Medulla oblongata (tissue), 1 donor: ENCODE measurements around the gene DCAF17.
"Not testable (repeated sequence)": the region's sequence is repeated elsewhere in the genome, so short reads cannot be mapped to it uniquely, and the experiment has no call there.

ENCODE experiments used
- DNase-seq: peaks from one replicate; pipeline ENCODE4 v3.0.0-alpha.2; 2015; ENCODE audit errors: extremely low spot score

DCAF17 gene

GRCh38 chr2:171459498-171459897 is 25.5 kb downstream of the DCAF17 start:
- no peak for DNase-seq

GRCh38 chr2:171460537-171460936 is 26.5 kb downstream of the DCAF17 start:
- no peak for DNase-seq

DNA sequence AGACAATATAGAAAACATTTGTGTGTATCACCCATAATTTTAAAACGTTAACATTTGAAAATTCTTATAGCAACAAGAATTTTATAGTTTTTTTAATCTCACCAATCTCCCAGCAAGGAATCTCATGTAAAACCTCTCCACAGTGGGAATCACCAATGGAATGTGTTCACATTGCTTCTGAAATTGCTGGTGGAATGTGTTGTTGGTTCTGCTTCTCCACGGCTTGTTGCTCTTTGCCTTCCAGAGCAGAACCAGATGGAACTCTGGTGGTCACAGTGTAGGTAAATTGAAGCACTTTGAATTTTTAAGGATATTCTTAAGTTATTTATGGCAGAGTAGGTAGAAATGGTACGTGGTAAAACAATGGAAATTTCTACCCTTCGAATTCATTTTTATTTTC is 35.1 kb downstream of the DCAF17 start:
- no peak for DNase-seq

- DNase-seq, result no peak
Observed at GRCh38 chr2:171470129-171470528, 36.1 kb downstream of the DCAF17 start.

GRCh38 chr2:171475979-171476378 is 42.0 kb downstream of the DCAF17 start:
- no peak for DNase-seq

DNA sequence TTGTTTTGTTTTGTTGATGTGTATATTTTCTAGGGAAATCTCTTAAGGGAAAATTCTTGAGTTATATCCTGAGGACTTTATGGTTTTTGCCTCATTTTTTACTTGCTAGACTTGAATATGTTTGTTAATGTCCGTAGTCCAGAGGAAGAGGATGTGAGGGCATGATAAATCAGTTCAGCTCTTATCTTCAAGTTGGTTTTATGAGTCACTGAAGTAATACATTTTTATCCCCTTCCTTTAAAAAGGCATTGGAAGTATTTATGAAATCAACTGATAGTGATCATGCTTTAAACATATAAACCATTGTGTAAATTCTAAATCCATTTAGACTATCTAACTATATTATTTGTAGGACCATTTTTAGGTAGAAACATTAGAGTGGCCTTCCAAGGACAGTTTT is 44.3 kb downstream of the DCAF17 start:
- DNase-seq, result no peak

DNA sequence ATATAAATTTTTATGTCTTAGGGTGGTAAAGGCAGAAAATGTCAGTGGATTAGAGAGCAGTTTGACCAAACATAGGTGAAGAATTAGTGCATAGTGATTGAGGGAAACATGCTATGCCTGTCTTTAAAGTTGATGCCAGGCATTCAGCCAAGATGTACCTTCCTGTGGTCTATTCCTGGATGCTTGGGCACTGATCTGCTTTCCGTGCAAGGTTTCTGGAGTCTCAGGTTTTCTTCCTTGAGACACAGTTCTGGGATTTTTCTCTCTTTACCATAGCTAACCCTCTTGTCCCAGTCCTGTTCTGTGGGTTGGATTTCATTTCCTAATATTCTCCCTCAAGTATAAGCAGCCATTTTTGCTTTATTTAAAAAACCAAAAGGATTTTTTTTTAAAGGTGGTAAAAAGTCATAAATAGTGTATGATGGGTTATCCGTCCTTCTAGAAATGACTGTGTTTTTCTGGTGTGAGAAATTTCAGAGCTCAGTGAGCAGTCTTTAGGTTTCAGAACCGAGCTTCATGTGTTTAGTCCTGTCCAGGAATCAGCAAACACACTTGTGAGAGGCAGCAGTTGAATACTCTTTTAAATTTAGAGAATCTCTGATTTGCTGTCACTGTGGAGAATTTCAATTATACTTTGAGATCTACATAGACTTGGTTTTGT is 45.3 kb downstream of the DCAF17 start:
- DNase-seq, result no peak

GRCh38 chr2:171480908-171481307 is 46.9 kb downstream of the DCAF17 start:
- DNase-seq, result no peak

DNA sequence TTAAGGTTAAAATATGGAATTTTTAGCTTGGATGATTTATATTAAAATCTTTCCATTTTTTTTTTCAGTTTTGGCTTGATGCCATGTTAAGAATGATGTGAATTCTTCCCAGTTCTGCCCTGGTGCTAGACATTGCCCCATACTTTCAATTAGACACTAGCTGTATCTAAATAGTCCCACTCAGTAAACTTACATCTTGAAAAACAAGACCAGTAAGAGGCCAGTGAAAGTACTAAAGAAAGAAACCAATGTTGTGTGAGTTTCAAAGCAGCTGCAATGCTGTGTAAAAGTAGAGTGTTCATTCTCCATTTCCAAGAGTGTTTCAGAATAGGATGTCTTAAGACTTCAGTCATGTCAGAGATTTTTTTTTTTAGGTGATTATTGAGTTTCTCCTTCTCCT is 48.3 kb downstream of the DCAF17 start:
- DNase-seq, result no peak

- no peak for DNase-seq
Observed at GRCh38 chr2:171482877-171483276, 48.9 kb downstream of the DCAF17 start.

- no peak for DNase-seq
Observed at GRCh38 chr2:171483793-171484192, 49.8 kb downstream of the DCAF17 start.

GRCh38 chr2:171485116-171485515 is 51.1 kb downstream of the DCAF17 start:
- no peak for DNase-seq

DNA sequence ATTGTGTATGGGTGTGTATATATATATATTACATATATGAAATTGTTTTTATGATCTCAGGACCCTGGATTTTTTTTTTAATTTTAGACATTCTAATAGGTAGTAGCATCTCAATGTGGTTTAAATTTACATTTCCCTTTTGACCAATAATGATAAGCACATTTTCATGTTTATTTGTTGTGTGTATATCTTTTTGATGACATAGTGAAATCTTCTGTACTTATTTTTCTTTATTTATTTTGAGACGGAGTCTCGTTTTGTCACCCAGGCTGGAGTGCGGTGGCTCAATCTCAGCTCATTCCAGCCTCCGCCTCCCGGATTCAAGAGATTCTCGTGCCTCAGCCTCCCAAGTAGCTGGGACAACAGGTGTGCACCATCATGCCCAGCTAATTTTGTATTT is 53.2 kb downstream of the DCAF17 start:
- no peak for DNase-seq

DNA sequence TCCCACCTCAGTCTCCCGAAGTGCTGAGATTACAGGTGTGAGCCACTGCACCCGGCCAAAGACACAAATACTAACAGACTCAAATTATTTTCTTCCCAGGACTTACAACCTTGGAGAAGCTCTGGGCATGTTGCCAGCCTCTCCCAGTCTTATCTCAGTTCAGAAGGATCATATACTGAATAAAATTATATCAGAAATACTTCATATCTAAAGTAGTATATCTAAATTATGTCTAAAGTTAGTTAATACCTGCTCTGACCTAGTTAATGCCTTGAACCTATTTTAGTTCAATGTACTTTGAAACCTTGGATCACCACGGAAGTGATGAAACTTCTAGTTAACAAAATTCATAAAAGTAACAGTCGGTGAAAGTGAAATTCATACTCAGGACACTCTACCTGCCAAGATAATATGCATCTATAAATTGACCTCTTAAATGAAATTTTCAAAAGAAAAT is 53.8 kb downstream of the DCAF17 start:
- no peak for DNase-seq

GRCh38 chr2:171490577-171490976 is 56.6 kb downstream of the DCAF17 start:
- DNase-seq, result no peak

- DNase-seq, result no peak
Observed at GRCh38 chr2:171491292-171491691, 57.3 kb downstream of the DCAF17 start.

DNA sequence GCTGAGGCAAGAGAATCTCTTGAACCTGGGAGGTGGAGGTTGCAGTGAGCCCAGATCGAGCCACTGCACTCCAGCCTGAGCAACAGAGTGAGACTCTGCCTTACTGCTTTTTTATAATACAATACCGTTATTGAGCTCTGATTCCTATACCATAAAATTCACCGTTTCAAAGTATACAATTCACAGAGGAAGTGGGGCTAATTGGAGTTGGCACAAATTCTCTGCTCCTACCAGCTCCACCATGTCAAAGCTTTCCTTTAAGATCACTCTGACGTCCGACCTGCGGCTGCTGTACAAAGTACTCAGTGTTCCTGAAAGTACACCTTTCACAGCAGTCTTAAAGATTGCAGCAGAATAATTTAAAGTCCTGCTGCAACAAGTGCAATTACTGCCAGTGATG is 58.6 kb downstream of the DCAF17 start:
- DNase-seq, result no peak

DNA sequence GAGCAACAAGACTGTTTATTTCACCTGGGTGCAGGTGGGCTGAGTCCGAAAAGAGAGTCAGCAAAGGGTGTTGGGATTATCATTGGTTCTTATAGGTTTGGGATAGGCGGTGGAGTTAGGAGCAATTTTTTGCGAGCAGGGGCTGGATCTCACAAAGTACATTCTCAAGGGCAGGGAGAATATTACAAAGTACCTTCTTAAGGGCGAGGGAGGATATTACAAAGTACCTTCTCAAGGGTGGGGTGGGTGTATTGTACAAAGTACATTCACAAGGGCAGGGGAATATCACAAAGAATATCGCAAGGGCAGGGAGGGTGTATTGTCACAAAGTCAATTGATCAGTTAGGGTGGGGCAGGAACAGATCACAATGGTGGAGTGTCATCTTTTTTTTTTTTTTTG is 63.6 kb downstream of the DCAF17 start:
- DNase-seq, result not testable (repeated sequence)

DNA sequence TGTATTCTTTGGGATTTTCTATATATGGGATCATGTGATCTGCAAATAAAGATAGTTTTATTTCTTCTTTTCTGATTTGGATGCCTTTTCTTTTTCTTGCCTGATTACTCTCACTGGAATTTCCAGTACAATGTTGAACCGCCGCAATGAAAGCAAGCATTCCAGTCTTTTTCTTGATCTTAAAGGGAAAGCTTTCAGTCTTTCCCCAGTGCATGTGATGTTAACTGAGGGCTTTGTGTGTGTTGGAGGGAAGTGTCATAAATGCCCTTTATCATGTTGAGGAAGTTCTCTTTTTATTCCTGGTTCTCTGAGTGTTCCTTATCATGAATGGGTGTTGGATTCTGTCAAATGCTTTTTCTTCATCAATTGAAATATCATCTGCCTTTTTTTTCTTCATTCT is 71.3 kb downstream of the DCAF17 start:
- no peak for DNase-seq

GRCh38 chr2:171509945-171510731 is 76.1 kb downstream of the DCAF17 start:
- DNase-seq, result no peak

DNA sequence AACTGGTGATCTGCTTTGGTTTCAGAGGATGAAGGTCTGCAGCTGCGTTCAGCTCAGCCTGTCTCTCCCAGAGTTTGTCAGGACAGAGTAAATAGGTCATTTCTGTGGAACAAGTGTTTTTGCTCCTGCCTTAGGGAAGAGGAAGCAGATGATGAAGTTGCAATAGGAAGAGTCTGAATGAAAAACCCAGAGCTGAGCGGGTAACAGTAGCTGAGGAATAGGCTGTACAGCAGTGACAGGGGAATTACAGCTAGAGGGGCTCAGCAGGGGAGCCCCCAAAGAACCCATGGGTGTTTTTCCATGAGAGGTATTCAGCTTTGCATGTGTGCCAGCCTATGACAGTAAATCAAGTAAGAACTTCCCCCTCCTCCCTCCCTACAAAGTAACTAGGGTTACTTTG is 78.0 kb downstream of the DCAF17 start:
- no peak for DNase-seq

DNA sequence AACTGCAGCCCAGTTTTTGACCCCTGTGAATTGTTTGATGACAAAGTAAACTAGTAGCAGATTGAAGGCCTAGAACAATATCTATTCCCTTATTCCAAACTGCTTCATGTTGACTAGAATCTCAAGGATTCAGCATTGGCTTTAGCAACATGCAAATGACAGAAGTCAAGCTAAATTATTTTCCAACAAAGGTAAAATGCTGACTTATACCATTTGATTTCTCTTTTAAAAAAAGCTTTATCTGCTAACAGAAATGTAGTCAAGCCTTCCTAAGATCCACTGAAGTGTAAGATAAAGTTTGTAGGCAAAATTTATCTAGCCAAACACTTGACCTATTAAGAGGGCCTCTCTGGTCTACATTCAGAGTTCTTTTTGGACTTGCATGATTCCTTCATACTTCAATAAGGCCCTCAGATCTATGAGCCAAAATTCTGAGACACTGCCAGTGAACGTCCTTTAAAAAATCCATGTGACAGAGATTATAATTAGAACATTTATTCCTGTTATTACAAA is 78.7 kb downstream of the DCAF17 start:
- DNase-seq, result no peak

DNA sequence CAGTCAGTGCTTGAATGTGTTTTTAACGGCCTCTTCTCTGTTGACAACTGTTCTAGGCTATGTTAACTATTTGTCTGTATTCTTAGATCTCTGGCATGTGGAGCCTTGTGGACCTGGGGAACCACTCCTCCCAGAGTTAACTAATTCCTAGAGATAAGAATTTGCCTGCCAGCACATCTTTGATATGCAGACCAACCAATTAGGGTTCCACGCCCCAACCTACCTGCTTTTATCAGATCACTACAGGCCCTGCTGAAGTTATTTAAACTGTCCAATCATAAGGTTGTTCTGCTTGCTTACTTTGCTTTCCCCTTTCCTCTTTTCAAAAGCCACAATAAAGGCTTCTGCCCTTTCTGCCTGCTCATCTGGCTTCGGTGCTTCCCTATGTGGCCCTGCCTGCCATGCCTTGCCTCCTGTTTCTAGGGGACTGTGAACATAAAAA is 79.7 kb downstream of the DCAF17 start:
- no peak for DNase-seq
